GM12878 (cell line): ENCODE data around the gene TMCC3.

Experiments used
- BCL3 ChIP-seq: IDR thresholded peaks from 2 replicates; pipeline ENCODE4 v1.6.1; 2011; ENCODE audit warnings: borderline replicate concordance, low read depth, mild to moderate bottlenecking, moderate library complexity, low read length; ENCODE audit not compliant: insufficient read depth, poor library complexity, severe bottlenecking
- MXI1 ChIP-seq: fragments of 150-350 bp; IDR thresholded peaks from 2 replicates; pipeline ENCODE4 v1.6.1; 2011; ENCODE audit warnings: low read depth, mild to moderate bottlenecking, inconsistent platforms, low read length, improper control_type of control experiment
- NFIC ChIP-seq: IDR thresholded peaks from 2 replicates; pipeline ENCODE4 v1.6.1; 2012; ENCODE audit warnings: low read depth, mild to moderate bottlenecking, inconsistent platforms, low read length, moderate library complexity
- REST ChIP-seq: IDR thresholded peaks from 2 replicates; pipeline ENCODE4 v1.6.1; 2012; ENCODE audit warnings: mild to moderate bottlenecking, low read depth, low read length
- RFX5 ChIP-seq: IDR thresholded peaks from 2 replicates; pipeline ENCODE4 v1.6.1; 2011; ENCODE audit warnings: low read depth, low read length, improper control_type of control experiment
- ZNF274 ChIP-seq: IDR thresholded peaks from one replicate; pipeline ENCODE4 v1.8.0; 2011; ENCODE audit not compliant: insufficient read length, insufficient read depth
- ZNF592 ChIP-seq: fragments of 450-650 bp; IDR thresholded peaks from 2 replicates; pipeline ENCODE4 v1.6.1; 2017; ENCODE audit warnings: mild to moderate bottlenecking, moderate library complexity
- ZZZ3 ChIP-seq: IDR thresholded peaks from 2 replicates; pipeline ENCODE4 v1.6.1; 2011; ENCODE audit warnings: low read depth; ENCODE audit not compliant: control insufficient read depth, insufficient read length

- TF ChIP-seq NFIC, result no peak
- TF ChIP-seq MXI1, result no peak
- TF ChIP-seq ZNF274, result no peak
- TF ChIP-seq ZZZ3, result no peak
- no peak for TF ChIP-seq REST
- no peak for TF ChIP-seq RFX5
- no peak for TF ChIP-seq BCL3
- no peak for TF ChIP-seq ZNF592
Measured at GRCh38 chr12:94531196-94531720, 119.1 kb downstream of the TMCC3 start.
